ENCODE data around the gene MOAP1. TPM values are rescaled to one million over a fixed set of nuclear protein-coding genes. Genes with fewer than 3 reads are reported as not detected.
"Not testable (repeated sequence)": the region's sequence is repeated elsewhere in the genome, so short reads cannot be mapped to it uniquely, and the experiment has no call there.

MOAP1 gene
- polyA plus RNA-seq, 3 donors: 43.9 to 48.0 (median 47.6) TPM

DNA sequence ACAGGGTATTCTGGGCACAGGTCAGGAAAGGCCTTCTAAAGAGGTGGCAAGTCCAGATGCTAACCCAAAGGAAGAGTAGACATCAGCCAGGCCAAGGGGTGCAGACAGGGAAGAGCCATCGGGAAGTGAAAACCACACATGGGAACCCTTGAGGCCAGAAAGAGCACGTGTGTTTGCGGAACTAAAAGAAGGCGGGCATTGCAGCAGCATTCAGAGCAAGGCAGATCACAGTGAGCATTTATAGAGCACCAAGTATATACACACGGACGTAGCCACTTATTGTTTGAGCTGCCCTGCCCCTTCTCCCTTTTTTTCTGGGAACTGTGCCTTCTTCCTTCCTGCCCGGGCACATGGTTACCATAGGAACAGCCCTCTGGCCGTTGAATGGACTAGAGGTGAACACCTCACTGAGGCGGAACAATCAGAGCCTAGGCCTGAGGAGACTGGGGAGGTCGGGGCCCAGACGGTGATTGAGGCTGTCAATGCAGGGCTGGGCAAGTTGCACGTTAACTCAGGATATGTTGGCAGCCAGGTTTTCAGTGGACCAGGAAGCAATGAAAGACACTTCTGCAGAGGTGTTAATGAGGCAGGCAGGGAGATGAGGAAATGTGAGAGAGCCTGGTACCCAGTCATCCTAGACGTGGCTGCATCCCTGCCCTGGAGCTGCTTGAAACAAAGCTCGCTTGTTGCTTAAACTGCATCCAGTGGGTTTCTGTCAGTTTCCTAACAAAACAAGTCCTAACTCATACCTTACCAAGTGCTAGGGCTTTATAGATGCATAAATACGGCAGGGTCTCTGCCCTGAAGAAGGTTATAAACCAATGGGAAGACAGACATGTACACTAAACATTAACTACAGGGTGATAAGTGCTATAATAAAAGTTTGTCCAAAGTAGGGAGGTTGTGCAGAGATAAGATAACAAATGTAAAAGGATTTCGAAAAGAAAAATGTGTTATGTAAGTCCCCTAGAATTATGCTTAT lies 34.2 kb downstream of the MOAP1 start:
- no peak for DNase-seq (ENCODE audit: low read depth in 3 of 3, low spot score in 2 of 3)

- DNase-seq (ENCODE audit: low read depth in 3 of 3, low spot score in 2 of 3): no peak
Observed at GRCh38 chr14:93148979-93149378, 35.7 kb downstream of the MOAP1 start.

DNA sequence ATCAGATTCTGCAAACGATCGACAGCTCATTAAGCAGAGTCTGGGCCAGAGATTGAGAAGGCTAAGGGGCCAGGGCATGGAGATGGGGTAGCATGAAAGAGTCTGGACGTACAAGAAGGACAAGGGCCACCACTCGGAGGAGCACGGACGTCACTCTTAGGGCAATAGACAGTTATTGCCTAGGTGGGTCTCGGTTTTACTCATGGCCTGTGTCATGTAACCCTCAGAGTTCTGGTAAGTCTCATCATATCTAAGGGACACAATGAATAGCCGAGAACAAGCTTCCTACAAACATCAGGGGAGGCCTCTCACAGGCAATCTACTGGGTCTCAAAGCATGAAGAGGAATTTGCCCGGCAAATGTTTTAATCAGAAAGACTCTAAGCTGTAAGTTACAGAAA lies 38.6 kb downstream of the MOAP1 start:
- no peak for DNase-seq (ENCODE audit: low read depth in 3 of 3, low spot score in 2 of 3)

DNA sequence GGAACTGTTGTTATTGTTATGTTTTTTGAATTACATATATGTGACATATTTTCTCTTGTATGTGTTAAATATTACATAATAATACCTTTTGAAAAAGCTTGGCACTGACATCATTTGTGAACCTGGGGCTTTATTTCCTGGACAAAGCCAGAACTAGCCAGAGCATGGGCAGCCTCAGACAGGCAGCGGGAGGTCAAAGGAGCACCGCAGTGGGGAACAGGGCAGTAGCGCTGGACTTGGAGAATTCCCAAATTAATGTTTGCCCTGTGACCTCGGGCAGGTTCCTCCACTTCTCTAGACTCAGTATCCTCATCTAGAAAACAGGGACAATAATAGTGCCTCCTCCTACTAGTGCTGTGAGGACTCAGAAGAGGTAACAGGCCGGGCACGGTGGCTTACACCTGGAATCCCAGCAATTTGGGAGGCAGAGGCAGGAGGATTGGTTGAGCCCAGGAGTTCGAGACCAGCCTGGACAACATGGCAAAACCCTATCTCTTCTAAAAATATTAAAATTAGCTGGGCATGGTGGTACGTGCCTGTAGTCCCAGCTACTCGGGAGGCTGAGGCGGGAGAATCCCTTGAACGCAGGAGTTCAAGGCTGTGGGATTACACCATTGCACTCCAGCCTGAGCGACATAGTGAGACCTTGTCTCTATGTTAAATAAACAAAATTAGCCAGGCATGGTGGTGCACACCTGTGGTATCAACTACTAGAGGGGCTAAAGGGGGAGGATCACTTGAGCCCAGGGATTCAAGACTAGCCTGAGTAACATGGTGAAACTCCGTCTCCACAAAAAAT lies 41.6 kb downstream of the MOAP1 start:
- DNase-seq (ENCODE audit: low read depth in 3 of 3, low spot score in 2 of 3): no peak

GRCh38 chr14:93137864-93138263 lies 46.8 kb downstream of the MOAP1 start:
- no peak for DNase-seq (ENCODE audit: low read depth in 3 of 3, low spot score in 2 of 3)

DNA sequence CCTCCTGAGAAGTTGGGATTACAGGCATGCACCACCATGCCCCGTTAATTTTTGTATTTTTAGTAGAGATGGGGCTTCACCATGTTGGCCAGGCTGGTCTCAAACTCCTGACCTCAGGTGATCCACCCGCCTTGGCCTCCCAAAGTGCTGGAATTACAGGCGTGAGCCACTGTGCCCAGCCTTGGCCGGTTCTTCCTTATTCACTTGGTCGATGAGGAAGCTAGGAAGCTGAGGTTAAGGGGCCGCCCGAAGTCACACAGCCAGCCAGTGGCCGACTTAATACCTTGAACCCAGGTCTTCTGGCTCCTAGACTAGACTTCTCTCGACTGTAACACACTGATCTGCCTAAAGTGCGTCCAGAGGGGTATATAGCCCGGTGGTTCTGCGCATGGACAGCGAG lies 48.2 kb downstream of the MOAP1 start:
- DNase-seq (ENCODE audit: low read depth in 3 of 3, low spot score in 2 of 3): not testable (repeated sequence)

DNA sequence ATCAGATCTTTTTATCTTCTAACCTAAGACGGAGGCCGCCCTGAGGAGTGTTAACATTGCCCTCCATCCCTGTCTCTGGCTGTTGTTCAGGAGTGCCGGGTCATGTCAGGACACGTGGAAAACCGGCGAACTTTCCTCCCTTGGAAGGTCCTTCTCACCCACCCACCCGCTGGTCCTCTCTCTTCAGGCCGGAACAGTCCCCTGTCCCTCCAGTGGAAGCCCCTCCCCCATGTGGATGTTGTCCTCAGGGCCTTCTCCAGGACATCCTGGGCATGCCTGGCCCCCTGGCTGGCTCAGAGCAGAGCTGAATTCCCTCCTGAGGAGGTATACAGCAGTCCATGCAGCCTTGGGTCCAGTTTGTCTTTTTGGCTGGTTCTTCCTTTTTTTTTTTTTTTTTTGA lies 48.7 kb downstream of the MOAP1 start:
- no peak for DNase-seq (ENCODE audit: low read depth in 3 of 3, low spot score in 2 of 3)

DNA sequence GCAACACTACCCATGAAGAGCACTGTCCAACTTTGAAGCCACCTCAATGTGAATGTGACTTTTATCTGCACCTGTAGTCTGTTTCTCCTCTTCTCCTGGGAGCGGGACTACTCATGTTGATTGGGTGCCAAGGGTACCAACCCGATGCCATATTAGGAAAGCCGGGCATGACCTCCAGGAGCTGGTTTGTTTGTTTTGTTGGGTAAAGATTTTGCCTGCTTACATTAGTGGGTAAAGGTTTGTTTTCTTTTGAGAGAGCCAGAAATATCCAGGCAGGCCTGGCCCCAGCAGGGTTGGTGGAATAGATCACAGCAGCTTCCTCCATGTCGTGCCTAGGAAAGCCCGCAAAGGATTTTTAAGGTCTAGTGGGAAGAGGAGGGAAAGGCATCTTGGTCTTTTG lies 49.3 kb downstream of the MOAP1 start:
- no peak for DNase-seq (ENCODE audit: low read depth in 3 of 3, low spot score in 2 of 3)

DNA sequence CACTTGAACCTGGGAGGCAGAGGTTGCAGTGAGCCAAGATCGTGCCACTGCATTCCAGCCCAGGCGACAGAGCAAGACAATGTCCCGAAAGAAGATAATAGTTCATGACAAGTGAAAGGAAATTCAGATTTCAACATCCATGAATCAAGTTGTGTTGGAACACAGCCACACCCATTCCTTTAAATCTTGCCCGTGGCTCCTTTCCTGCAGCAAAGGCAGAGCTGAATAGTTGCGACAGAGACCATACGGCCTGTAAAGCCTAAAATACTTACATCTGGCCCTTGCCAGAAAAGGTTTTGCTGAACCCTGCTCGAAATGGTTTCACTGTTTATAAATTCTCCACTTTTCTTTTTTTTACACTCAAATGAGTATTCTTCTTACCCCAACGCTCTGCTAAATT lies 51.2 kb downstream of the MOAP1 start:
- DNase-seq (ENCODE audit: low read depth in 3 of 3, low spot score in 2 of 3): no peak

GRCh38 chr14:93132472-93133065 lies 52.1 kb downstream of the MOAP1 start:
- no peak for DNase-seq (ENCODE audit: low read depth in 3 of 3, low spot score in 2 of 3)

Other genes starting within 250 kb of the MOAP1 start
- 10 to 100 TPM; 28.5 to 33.7 (median 29.7) TPM for gene ITPK1, start 69.0 kb downstream of the MOAP1 start, polyA plus RNA-seq (ENCODE audit: insufficient read length in 3 of 3)
- gene LYSET, start 420 bp upstream of the MOAP1 start, polyA plus RNA-seq (ENCODE audit: insufficient read length in 3 of 3): 10 to 100 TPM; 43.2 to 49.0 (median 44.0) TPM
- gene GON7, start 22.2 kb upstream of the MOAP1 start, polyA plus RNA-seq (ENCODE audit: insufficient read length in 3 of 3): 10 to 100 TPM; 22.4 to 22.6 (median 22.5) TPM
- 10 to 100 TPM; 39.0 to 41.8 (median 41.5) TPM for gene UBR7, start 22.4 kb upstream of the MOAP1 start, polyA plus RNA-seq (ENCODE audit: insufficient read length in 3 of 3)
- 10 to 100 TPM; 48.5 to 51.5 (median 50.9) TPM for gene BTBD7, start 148.1 kb upstream of the MOAP1 start, polyA plus RNA-seq (ENCODE audit: insufficient read length in 3 of 3)
- gene COX8C, start 162.3 kb upstream of the MOAP1 start, polyA plus RNA-seq (ENCODE audit: insufficient read length in 3 of 3): under 1 TPM; 0.31 to 0.41 (median 0.32) TPM
- under 1 TPM; 0.71 to 0.87 (median 0.82) TPM for gene UNC79, start 246.0 kb upstream of the MOAP1 start, polyA plus RNA-seq (ENCODE audit: insufficient read length in 3 of 3)